ENCODE data around the gene ZNF813.
A peak's percentile ranks its signal among the peaks of the same experiment; 100 is the strongest.

The ZNF813 gene

DNA sequence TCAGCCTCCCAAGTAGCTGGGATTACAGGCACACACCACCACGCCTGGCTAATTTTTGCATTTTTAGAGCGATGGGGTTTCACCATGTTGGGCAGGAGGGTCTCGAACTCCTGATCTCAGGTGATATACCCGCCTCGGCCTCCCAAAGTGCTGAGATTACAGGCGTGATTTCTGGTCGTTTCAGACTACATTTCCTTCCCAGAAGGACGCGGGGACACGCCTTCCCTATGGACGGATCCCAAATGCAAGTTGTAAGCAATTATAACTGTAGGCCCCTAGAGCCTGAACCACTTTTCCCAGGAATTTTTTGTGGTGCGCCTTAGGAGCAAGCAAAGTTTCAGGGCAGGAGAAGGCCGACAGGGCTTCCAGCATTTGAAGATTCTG lies 52.6 kb downstream of the ZNF813 start:
- TF ChIP-seq, protein P1, sequence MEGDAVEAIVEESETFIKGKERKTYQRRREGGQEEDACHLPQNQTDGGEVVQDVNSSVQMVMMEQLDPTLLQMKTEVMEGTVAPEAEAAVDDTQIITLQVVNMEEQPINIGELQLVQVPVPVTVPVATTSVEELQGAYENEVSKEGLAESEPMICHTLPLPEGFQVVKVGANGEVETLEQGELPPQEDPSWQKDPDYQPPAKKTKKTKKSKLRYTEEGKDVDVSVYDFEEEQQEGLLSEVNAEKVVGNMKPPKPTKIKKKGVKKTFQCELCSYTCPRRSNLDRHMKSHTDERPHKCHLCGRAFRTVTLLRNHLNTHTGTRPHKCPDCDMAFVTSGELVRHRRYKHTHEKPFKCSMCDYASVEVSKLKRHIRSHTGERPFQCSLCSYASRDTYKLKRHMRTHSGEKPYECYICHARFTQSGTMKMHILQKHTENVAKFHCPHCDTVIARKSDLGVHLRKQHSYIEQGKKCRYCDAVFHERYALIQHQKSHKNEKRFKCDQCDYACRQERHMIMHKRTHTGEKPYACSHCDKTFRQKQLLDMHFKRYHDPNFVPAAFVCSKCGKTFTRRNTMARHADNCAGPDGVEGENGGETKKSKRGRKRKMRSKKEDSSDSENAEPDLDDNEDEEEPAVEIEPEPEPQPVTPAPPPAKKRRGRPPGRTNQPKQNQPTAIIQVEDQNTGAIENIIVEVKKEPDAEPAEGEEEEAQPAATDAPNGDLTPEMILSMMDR (IDR thresholded peaks at IDR 0.05; ENCODE audit: low read depth, low read length, missing control alignments) = no peak
- in situ Hi-C loops (cut with HindIII; ENCODE audit: low sequenced_read_pairs) = loop anchor here (5.0 kb wide), 1 partner anchor 88 kb away; the partner anchor contains the start of gene ZNF761
- peak overlapping the region; percentile 64 for H3K4me3 ChIP-seq (ENCODE audit: low read depth, low read length)
- DNase-seq (ENCODE audit: low read depth) = no peak

DNA sequence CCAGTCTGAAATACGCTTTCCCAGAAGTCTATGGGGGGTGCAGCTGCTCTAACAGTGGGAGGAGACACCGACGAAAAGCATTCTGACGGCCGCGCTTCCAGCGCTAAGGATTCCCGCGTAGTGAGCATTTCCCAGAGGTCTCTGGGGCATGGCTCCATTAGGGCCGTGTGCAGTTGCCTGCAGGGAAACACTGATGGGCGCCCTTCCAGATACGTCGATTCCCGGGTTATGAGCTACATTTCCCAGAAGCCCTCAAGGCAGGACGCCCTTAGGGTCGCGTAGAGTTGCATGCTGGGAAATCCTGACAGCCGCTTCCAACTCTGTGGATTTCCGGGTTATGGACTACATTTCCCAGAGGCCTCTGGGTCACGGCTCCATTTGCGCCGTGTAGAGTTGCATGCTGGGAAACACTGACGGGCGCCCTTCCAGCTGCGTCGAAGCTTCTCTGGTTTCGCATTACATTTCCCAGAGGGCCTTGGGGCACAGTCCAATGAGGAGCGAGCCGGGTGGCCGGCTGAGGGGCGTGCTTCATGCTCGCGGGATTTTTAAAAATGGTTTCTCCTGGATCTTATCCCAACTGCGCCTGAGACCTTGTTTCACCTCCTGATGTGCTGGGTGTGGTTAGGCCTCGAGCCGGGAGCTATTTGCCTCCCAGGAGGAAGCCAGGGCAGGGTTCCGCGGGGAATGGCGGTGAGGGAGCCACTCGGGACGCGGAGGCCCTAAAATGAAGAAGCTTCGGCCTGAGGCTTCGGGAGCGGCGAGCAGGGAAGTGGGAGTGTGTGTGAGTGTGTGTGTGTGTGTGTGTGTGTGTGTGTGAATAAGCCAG lies 53.2 kb downstream of the ZNF813 start:
- TF ChIP-seq, protein P1 (IDR thresholded peaks at IDR 0.05; ENCODE audit: low read depth, low read length, missing control alignments) = no peak
- peak; percentile 96 for DNase-seq (ENCODE audit: low read depth)
- H3K4me3 ChIP-seq (ENCODE audit: low read depth, low read length) = peak overlapping the region; percentile 64
- in situ Hi-C loops (cut with HindIII; ENCODE audit: low sequenced_read_pairs) = loop anchor here (5.0 kb wide), 1 partner anchor 88 kb away; the partner anchor contains the start of gene ZNF761

DNA sequence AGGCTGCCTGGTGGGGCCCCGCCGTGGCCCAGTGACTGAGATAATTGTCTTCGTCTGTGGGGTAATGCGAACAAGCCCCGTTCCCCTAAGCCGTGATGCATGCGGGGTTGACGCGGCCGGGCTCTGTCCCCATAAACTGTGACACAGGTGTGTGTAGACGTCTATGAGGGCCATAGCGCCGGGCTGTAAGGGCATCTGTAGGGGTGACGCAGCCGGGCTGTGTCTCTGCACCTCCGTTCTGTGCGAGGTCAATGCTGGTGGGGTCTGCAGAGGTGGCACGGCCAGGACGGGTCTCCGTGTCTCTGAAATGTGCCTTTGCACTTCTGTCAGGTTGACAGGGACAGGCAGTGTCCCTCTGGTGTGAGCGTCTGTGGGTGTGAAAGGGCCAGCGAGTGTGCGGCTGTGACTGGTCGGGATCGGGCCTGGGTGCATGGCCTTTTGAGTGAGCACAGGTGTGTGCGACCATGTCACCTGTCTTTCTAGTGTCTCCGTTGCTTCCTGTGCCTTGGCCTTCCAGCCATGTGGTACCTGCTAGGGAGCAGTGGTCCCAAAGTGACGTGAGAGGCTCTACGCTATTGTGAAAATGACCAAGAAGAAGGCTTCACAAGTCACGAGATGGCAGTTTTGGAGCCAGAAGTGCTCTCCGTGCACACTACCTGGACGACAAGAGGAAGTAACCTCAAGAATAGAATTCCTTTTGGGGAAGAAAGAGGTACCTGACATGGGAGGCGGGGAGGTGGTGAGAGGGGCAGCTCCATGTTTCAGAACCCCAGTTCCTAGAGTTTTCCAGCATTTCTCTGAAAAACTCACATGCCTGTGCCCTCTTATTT lies 54.1 kb downstream of the ZNF813 start:
- in situ Hi-C loops (cut with HindIII; ENCODE audit: low sequenced_read_pairs) = loop anchor here (5.0 kb wide), 1 partner anchor 89 kb away; the partner anchor contains the start of gene ZNF761
- TF ChIP-seq, protein P1 (IDR thresholded peaks at IDR 0.05; ENCODE audit: low read depth, low read length, missing control alignments) = no peak
- DNase-seq (ENCODE audit: low read depth) = no peak
- H3K4me3 ChIP-seq (ENCODE audit: low read depth, low read length) = peak overlapping the region; percentile 64

DNA sequence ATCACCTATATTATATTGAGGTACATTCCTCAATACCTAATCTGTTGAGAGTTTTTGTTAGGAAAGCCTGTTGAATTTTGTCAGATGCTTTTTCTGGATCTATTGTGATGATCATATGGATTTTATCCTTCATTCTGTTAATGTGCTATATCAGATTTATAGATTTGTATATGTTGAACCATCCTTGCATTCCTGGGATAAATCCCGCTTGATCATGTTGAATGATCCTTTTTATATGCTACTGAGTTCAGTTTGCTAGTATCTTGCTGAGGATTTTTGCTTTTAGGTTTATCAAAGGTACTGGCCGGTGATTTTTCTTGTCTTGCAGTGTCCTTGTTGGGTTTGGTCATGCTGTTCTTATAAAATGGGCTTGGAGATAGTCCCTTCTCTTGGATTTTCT lies 58.4 kb downstream of the ZNF813 start:
- no peak for DNase-seq (ENCODE audit: low read depth)
- TF ChIP-seq, protein P1 (IDR thresholded peaks at IDR 0.05; ENCODE audit: low read depth, low read length, missing control alignments) = no peak
- no peak overlapping the region for H3K4me3 ChIP-seq (ENCODE audit: low read depth, low read length)
- in situ Hi-C loops (cut with HindIII; ENCODE audit: low sequenced_read_pairs) = no loop called here

DNA sequence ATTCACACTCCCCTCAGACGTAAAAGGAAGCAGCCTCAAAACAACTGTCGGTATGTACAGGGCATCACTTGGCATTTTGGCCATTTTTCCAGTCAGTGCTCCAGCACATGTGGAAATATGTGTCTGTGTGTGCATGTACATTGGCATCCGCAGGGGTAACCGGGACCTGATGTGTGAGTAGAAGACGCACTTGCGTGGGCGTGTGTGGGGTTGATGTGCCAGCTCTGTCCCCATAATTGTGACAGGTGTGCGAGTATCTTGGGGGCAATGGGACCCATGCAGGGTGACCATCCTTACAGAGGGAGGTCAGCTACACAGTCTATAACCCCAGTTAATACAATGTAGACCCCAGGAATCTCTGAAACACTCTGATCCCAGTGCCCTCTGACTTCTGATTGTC lies 63.1 kb downstream of the ZNF813 start:
- no peak overlapping the region for H3K4me3 ChIP-seq (ENCODE audit: low read depth, low read length)
- no peak for DNase-seq (ENCODE audit: low read depth)
- in situ Hi-C loops (cut with HindIII; ENCODE audit: low sequenced_read_pairs) = no loop called here
- TF ChIP-seq, protein P1 (IDR thresholded peaks at IDR 0.05; ENCODE audit: low read depth, low read length, missing control alignments) = no peak

DNA sequence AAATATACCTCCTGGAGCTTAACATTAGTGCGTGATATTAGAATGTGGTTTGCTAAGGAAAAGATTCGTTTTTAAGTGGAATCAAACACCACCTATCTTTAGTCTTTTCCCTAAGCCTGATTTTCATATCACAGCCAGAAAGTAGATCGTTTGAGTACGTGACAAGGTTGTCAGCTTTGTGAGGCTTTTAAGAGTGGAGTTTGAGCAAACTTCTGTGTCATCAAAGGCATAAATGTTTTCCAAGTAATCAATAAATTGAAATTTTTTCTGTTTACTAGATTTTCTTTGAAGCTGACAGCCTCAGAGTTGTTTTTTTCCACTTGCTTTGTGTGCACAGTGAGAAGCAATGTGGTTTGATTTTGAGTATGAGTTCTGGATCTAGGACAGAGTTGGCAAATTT lies 63.9 kb downstream of the ZNF813 start:
- TF ChIP-seq, protein P1 (IDR thresholded peaks at IDR 0.05; ENCODE audit: low read depth, low read length, missing control alignments) = no peak
- no peak for DNase-seq (ENCODE audit: low read depth)
- in situ Hi-C loops (cut with HindIII; ENCODE audit: low sequenced_read_pairs) = no loop called here
- H3K4me3 ChIP-seq (ENCODE audit: low read depth, low read length) = no peak overlapping the region

Measured in astrocyte of the cerebellum (primary cell).